Fibroblast of lung (primary cell): Measurements from ENCODE around the gene TESK2.

Experiments
- CTCF ChIP-seq, 2 donors: IDR thresholded peaks in 1 of 2; conservative IDR thresholded peaks in 1 of 2; 1 replicate in 1 of 2; 2 replicates in 1 of 2; pipeline ENCODE4 v1.5.1; 2011 to 2012; ENCODE audit warnings: low read length in 2 of 2, control low read depth in 1 of 2, inconsistent platforms in 1 of 2, low read depth in 1 of 2, mild to moderate bottlenecking in 1 of 2
- EZH2 ChIP-seq: IDR thresholded peaks from 2 replicates; pipeline ENCODE4 v1.5.1; 2012; ENCODE audit warnings: low read length, control low read depth, mild to moderate bottlenecking; ENCODE audit errors: missing control alignments

GRCh38 chr1:45530632-45531135, 39.7 kb upstream of the TESK2 start:
- TF ChIP-seq CTCF (conservative IDR thresholded peaks at IDR 0.05 in 1 of 2, IDR thresholded peaks at IDR 0.05 in 1 of 2; ENCODE audit: low read depth in 1 of 2, low read length in 2 of 2) (no peak), EZH2 (no peak)
